Measurements from ENCODE around the gene ZBTB40.

ZBTB40 gene

GRCh38 chr1:22517956-22518355 lies 66.3 kb downstream of the ZBTB40 start:
- no peak overlapping the region for H3K27ac ChIP-seq

GRCh38 chr1:22518379-22518778 lies 66.7 kb downstream of the ZBTB40 start:
- Histone ChIP-seq H3K4me1 (no peaks in the 10 kb centered on the region), H3K9me3 (ENCODE audit: control insufficient read depth, low read length) (no peaks in the 10 kb centered on the region), H3K4me3 (ENCODE audit: low read depth, low read length) (no peak overlapping the region), H3K4me2 (ENCODE audit: low read length) (no peak overlapping the region), H2AFZ (no peak overlapping the region), H3K27ac (no peak overlapping the region), H3K36me3 (ENCODE audit: control insufficient read depth, insufficient read depth, low read length) (no peaks in the 10 kb centered on the region), H3K79me2 (no peaks in the 10 kb centered on the region), H3K27me3 (ENCODE audit: control insufficient read depth, insufficient read depth, low read length) (no peaks in the 10 kb centered on the region), H3K9ac (no peak overlapping the region)
- no peak for TF ChIP-seq CTCF (IDR thresholded peaks at IDR 0.05)

More at GRCh38 chr1:22517956-22518355, 66.3 kb downstream of the ZBTB40 start:
- H3K79me2 ChIP-seq: no peaks in the 10 kb centered on the region
- H3K9ac ChIP-seq: no peak overlapping the region
- no peak for TF ChIP-seq CTCF (IDR thresholded peaks at IDR 0.05)
- no peaks in the 10 kb centered on the region for H3K27me3 ChIP-seq (ENCODE audit: control insufficient read depth, insufficient read depth, low read length)
- H3K4me2 ChIP-seq (ENCODE audit: low read length): no peak overlapping the region
- no peak overlapping the region for H3K4me3 ChIP-seq (ENCODE audit: low read depth, low read length)
- no peaks in the 10 kb centered on the region for H3K36me3 ChIP-seq (ENCODE audit: control insufficient read depth, insufficient read depth, low read length)
- H2AFZ ChIP-seq: no peak overlapping the region
- no peaks in the 10 kb centered on the region for H3K9me3 ChIP-seq (ENCODE audit: control insufficient read depth, low read length)
- H3K4me1 ChIP-seq: no peaks in the 10 kb centered on the region

- H3K4me3 ChIP-seq (ENCODE audit: low read depth, low read length): no peak overlapping the region
- no peak overlapping the region for H3K27ac ChIP-seq
- no peak overlapping the region for H3K9ac ChIP-seq
- H3K79me2 ChIP-seq: no peaks in the 10 kb centered on the region
- H3K27me3 ChIP-seq (ENCODE audit: control insufficient read depth, insufficient read depth, low read length): no peaks in the 10 kb centered on the region
- no peak for TF ChIP-seq CTCF (IDR thresholded peaks at IDR 0.05)
- H3K4me2 ChIP-seq (ENCODE audit: low read length): no peak overlapping the region
- no peaks in the 10 kb centered on the region for H3K4me1 ChIP-seq
- no peak overlapping the region for H2AFZ ChIP-seq
- H3K36me3 ChIP-seq (ENCODE audit: control insufficient read depth, insufficient read depth, low read length): no peaks in the 10 kb centered on the region
- no peaks in the 10 kb centered on the region for H3K9me3 ChIP-seq (ENCODE audit: control insufficient read depth, low read length)
Observed at GRCh38 chr1:22520871-22521270, 69.2 kb downstream of the ZBTB40 start.

- Histone ChIP-seq H3K79me2 (no peaks in the 10 kb centered on the region), H2AFZ (no peak overlapping the region), H3K9ac (no peak overlapping the region), H3K27me3 (ENCODE audit: control insufficient read depth, insufficient read depth, low read length) (no peaks in the 10 kb centered on the region), H3K4me1 (no peaks in the 10 kb centered on the region), H3K4me3 (ENCODE audit: low read depth, low read length) (no peak overlapping the region), H3K27ac (no peak overlapping the region), H3K9me3 (ENCODE audit: control insufficient read depth, low read length) (no peaks in the 10 kb centered on the region), H3K36me3 (ENCODE audit: control insufficient read depth, insufficient read depth, low read length) (no peaks in the 10 kb centered on the region), H3K4me2 (ENCODE audit: low read length) (no peak overlapping the region)
- no peak for TF ChIP-seq CTCF (IDR thresholded peaks at IDR 0.05)
Observed at GRCh38 chr1:22521692-22522091, 70.0 kb downstream of the ZBTB40 start.

- Histone ChIP-seq H3K27me3 (ENCODE audit: control insufficient read depth, insufficient read depth, low read length) (no peaks in the 10 kb centered on the region), H3K9me3 (ENCODE audit: control insufficient read depth, low read length) (no peaks in the 10 kb centered on the region), H3K4me3 (ENCODE audit: low read depth, low read length) (no peak overlapping the region), H3K79me2 (no peaks in the 10 kb centered on the region), H2AFZ (no peak overlapping the region), H3K27ac (no peak overlapping the region), H3K4me1 (no peaks in the 10 kb centered on the region), H3K9ac (no peak overlapping the region), H3K4me2 (ENCODE audit: low read length) (no peak overlapping the region), H3K36me3 (ENCODE audit: control insufficient read depth, insufficient read depth, low read length) (no peaks in the 10 kb centered on the region)
- TF ChIP-seq CTCF (IDR thresholded peaks at IDR 0.05): no peak
Observed at GRCh38 chr1:22522221-22522743, 70.6 kb downstream of the ZBTB40 start.

Data from parathyroid adenoma (tissue), 2 donors.